GM15510 (cell line): ENCODE data around the gene FOXJ3.

Experiments
- POLR2A ChIP-seq: IDR thresholded peaks from 3 replicates; pipeline ENCODE4 v1.6.1; 2011; ENCODE audit warnings: borderline replicate concordance; ENCODE audit not compliant: insufficient read length; ENCODE audit errors: extremely low read depth

Gene FOXJ3

DNA sequence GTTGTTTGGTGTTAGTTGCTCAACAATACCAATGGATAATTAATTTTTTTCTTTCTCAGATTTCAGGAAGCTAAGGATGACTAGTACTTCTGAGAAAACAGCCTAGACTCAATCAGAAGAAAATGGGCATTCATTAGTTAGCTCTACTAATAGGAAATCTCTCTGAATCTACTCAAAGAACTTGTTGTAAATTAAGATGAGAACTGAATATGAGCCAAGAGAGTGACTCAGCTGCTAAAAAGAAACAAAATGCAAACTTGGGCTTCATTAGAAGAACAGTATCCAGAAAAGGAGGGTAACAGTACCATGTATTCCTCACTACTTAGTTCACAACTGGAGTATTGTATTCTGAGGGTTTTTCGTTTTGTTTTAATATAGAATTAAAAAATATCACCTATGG lies 12.5 kb downstream of the FOXJ3 start:
- TF ChIP-seq POLR2A: no peak

DNA sequence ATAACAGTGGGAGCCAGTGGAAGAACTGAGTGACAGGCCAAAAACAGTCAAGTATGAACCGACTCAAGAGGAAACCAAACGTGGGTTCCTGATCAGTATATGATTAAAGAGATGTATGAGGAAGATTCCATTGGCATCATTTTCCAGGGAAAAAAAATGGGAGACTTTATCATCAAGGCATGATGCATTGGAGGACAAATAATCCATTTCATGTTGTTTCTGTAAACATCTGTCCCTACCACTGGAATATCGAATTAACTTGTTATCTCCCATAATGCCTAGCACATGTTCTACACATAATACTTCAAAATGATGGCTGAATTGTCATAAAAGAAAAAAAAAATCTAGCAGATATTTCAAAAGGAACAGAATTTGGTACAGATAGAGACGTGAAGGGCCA lies 13.3 kb downstream of the FOXJ3 start:
- TF ChIP-seq POLR2A: no peak

DNA sequence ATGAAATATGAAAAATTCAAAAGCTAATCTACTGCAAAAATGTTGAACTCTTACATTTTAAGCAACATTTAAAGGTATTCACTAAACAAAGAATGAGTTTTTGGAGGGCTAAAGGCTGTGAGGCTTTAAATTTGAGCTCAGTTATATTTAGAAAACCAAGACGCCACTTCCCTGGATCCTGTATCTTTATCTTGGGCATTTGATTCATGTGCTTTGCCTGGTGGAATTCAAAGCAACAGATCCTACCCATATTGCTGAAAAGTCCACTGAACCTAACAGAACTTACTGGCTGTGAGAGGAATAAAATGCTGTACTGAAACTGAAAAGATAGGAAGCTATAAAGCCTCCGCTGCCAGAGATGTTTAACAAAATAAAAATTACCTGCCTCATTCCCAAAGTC lies 14.3 kb downstream of the FOXJ3 start:
- TF ChIP-seq POLR2A: no peak

DNA sequence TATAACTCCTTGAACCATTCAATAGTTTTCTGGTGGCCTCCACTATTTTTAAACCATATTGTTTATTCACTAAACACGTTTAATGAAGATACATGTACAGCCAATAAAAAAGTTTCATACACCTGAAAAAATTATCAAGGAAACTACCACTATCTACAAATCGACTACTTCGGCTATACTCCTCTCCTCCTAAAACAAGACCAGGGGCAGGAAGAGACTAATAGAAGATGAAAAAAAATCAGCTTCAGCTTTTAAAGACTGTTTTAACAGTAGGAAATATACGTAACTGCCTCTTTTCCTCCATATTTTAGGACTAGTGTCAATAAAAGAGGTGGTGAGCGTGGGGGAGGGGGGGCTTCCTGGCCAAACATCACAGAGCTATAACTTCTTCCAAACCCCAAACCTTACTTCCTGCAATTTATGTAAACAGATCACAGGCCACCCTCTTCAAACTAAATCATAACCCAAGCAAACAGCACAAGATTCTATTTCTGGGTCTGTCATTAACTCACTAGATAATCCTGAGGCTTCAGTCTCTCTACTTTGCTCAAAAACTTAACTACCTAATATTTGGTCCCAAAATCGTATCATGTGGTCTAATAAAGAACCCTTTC lies 15.1 kb downstream of the FOXJ3 start:
- no peak for TF ChIP-seq POLR2A

DNA sequence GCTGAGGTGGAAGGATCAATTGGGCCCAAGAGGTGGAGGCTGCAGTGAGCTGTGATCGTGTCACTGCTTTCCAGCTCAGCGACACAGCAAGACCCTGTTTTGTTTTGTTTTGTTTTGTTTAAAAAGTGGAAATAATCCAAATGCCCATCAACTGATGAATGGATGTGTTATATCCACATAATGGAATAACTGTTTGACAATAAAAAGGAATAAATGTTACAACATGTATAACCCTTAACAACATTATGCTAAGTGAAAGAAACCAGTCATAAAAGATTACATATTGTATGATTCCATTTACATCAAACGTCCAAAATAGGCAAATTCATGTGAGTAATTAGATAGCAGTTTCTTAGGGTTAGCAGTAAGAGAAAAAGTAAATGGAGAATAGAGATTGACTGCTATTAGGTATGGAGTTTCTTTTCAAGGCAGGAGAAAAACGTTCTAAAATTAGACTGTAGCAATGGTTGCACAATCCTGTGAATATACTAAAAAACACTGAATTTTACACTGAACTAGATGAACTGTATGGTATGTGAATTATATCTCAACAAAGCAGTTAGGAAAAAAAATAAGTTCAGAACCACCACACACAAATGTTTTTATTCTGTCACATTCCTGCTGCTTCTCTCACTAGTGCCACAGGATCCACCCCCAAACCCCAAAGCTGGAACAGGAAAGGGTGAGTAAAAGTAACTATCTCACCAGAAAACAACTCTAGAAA lies 15.7 kb downstream of the FOXJ3 start:
- no peak for TF ChIP-seq POLR2A

DNA sequence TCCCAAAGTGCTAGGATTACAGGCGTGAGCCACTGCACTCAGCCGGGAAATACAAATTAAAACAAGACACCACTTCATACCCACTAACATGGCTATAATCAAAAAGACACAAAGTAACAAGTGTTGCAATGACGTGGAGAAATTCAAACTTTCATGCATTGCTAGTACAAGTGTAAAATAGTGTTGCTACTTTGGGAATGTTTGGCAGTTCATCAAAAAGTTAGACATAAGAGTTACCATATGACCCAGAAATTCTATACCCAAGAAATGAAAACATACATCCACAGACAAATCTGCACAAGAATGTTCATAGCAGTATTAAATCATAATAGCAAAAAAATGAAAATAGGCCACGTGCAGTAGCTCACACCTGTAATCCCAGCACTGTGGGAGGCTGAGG lies 16.4 kb downstream of the FOXJ3 start:
- TF ChIP-seq POLR2A: no peak

DNA sequence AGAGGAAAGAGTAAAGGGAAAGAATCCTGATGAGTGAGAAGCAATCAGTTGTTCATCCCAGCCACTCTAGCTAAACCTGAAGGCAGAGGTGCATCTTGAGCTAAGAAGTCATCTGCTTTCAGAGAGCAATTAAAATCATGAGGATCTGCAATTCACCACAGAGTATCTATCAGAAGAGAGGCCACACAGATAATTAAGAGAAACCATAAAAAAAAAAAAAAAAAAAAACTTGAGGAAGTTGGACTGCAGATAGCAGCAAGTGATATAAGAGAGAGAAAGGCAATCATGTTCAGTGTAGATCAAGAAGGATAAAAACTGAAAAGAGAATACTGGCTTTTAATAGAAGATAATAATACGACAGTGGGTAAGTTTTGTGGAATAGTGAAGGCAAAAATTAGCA lies 17.7 kb downstream of the FOXJ3 start:
- TF ChIP-seq POLR2A: no peak

DNA sequence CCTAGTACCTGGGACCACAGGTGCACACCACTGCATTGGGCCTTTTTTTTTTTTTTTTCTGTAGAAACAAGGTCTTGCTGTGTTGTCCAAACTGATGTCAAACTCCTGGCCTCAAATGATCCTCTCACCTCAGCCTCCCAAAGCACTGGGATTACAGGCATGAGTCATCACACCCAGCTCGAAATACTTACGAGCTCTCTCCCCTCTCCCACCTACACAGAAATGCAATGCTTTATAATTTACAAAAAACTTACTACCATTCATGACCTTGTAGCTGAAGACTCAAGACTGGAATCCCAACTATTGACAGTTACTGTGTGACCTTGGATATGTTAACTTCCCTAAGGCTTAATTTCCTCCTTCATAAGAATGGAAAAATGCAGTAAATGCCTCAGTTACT lies 18.7 kb downstream of the FOXJ3 start:
- TF ChIP-seq POLR2A: no peak

DNA sequence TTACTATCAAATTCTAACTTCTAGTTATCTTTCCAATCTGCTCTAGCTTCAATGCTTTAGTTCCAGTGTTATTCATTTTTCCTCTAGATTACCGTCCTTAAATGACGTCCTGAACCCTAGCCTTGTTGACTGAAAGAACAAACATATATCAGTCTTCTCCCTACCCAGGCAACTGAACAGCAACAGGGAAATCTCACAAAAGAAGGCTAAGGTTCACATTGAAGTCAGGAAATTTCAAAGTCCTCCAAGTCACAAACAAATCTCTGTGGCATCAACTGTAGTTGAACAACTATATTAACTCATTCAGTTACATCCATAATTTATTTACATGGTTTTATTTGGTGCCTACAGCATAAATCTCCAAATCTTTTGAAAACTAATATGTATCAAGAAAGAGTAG lies 19.5 kb downstream of the FOXJ3 start:
- no peak for TF ChIP-seq POLR2A

DNA sequence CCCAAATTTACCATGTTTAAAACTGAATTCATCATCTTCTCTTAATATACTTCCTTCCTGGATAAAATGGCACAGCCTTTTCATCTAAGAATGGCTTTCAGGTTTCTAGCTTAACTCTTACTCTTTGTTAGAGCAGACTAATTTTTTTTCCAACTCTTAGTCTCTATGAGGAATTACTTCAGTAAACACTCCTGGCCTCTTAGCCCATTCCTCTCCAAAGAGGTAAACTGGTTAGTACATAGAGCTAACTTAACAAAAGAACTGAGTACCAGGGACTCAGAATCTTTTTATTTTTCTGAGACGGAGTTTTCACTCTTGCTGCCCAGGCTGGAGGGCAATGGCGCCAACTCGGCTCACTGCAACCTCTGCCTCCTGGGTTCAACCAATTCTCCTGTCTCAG lies 21.1 kb downstream of the FOXJ3 start:
- TF ChIP-seq POLR2A: no peak

DNA sequence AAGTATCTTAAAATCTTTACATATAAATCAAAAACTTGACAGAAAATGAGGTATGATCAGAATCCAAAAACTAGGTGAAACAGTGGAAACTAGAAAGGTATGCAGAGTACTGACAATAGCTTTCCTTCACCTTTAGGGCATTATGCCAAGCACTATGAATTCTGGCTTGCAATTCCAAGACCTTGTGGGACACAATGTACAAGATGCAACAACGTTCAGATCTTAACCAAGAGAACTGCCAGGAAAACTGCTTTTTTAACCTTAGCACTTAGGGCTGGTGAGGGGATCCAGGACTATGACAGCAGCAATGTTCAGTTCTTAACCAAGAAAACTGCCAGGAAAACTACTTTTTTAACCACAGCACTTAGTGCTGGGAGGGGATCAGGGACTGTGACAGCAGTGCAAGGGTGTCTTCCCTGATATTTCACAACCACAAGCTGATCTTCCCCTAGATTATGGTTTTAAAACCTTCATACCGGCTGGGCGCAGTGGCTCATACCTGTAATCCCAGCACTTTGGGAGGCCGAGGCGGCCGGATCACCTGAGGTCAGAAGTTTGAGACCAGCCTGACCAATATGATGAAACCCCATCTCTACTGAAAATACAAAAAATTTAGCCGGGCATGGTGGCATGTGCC lies 22.3 kb downstream of the FOXJ3 start:
- TF ChIP-seq POLR2A: no peak

DNA sequence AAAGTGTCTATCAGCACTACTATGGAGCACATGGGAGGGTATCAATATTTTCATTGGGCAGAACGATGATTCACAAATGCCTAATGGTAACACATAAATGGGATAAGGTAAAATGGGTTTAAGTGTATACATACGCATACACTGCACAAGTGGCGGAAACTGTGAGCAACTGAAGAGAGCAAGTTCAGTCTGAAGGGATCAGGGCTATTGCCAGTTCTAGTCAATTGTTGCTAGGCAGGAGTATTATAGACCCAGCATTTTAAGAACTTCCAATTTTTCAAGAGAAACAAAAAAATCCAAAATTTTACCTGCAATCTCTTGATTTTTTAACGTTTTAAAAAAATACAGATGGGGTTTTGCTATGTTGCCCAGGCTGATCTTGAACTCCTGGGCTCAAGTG lies 23.1 kb downstream of the FOXJ3 start:
- no peak for TF ChIP-seq POLR2A

DNA sequence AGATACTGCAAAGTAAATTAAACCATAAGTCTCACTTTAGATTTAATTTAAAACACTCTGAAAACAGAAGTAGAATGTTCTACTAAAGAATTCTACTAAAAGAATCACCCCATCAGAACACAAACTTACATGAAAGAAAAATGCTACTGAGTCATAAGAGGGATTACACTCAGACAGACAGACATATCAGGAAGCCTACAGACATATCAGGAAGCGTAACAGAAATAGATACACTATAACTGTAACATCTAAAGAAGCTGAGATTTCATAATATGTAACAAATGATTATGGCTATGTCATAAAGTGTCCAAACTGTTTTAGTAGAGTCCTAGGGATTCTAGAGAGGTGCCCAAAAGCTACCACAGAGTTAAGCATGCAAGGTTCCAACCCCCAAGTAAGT lies 23.9 kb downstream of the FOXJ3 start:
- TF ChIP-seq POLR2A: no peak

DNA sequence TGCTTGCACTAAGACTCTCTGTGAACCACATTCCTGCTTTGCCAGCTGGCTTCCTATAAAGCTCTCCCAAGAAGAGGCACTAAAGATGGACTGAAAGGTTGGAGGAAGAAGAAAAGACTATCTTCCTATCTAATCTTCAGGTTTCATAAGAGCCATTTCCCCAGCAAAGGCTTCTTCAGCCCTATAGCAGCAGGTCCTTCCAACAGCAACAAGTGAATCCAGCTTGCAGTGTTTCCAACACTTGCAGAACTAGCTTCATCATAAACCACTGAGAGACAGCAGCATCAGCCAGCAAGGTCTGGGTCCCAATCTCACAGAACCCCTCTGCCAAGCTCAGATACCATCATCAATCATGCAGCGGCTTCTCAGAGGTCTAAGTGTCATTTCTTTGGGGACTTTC lies 28.1 kb downstream of the FOXJ3 start:
- TF ChIP-seq POLR2A: no peak

DNA sequence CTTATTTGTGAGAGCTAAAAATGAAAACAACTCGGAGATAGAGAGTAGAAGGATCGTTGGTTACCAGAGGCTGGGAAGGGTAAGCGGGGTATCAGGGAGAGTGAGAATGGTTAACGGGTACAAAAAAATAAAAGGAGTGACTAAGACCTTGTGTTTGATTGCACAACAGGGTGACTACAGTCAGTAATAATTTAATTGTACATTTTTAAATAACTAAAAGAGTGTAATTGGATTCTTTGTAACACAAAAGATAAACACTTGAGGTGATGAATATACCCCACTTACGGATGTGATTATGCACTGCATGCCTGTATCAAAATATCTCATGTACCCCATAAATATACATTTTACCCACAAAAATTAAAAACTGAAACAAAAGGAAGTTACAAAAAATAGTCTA lies 29.4 kb downstream of the FOXJ3 start:
- TF ChIP-seq POLR2A: no peak

DNA sequence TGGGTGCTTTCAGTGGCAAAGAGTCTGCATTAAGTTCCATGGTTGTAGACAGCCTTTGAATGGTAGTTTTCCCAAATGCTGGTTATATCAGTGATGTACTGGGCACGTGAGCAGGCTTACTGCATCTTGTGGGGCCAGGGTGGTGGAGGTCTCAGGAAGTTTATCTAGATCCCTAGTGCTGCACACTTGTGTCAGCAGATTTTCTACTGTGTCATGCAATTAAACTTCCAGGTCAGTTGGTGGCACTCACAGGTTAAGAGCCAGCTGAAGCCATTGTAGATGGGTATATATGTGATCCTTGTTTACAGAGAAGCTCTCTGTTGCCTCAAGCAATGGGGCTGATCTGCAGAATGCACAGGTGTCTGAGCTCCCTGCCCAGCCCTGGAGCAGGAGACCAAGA lies 33.0 kb downstream of the FOXJ3 start:
- TF ChIP-seq POLR2A: no peak
